ENCODE measurements around the gene SLC16A1. TPM values are rescaled to one million over a fixed set of nuclear protein-coding genes. Genes with fewer than 3 reads are reported as not detected.

SLC16A1 gene
- total RNA-seq, 1 experiment from 2014 or later: 116 TPM

DNA sequence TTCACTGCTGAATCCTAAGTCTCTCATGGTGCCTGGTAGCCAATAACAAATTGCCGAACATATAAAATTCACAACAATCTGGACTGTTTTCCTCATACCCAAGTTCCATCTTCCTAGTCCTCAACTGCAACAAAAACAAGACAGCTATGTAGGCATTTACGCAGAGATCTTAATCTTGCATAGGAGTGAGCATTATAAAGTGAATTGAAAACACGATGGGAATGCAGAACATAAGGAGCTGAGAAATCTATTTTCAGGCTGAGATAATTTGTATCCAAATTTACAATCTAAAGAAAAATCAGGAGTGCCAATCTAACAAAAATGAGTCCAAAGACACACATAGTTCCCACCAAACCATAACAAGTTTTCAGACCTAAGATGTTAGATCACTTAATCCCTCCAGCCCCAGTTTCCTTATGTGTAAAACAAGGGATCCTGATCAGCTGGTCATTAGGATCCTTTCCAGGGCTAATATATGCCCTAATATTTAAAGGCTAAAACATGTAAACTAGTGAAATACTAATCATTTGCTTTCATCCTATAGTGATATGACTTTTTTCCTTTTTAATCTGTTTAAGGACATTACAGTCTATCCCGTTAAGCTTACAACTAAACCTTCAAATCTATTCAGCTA is 1.9 kb downstream of the SLC16A1 start:
- H3K9me2 ChIP-seq (replicated peaks; ENCODE audit: low read length): no peaks in the 10 kb centered on the region
- BruUV-seq (replicated peaks): no TSS peak
- peaks cover 51% of the 10 kb centered on the region for H4K20me1 ChIP-seq (ENCODE audit: low read length)
- peak overlapping the region; percentile 82 for H3K4me3 ChIP-seq (ENCODE audit: low read length)
- intact Hi-C loops (cut with micrococcal nuclease): loop anchor here (2.0 kb wide), 2 partner anchors 19 to 47 kb away; no protein-coding TSS in a partner anchor
- H3K9me3 ChIP-seq (ENCODE audit: low read length): no peaks in the 10 kb centered on the region
- TF ChIP-seq EZH2 (IDR thresholded peaks at IDR 0.05; ENCODE audit: low read length, unreplicated experiment) (no peak), EZH2phosphoT487 (IDR thresholded peaks at IDR 0.05; ENCODE audit: borderline replicate concordance, low read length) (no peak)
- TF ChIP-seq, protein P1, sequence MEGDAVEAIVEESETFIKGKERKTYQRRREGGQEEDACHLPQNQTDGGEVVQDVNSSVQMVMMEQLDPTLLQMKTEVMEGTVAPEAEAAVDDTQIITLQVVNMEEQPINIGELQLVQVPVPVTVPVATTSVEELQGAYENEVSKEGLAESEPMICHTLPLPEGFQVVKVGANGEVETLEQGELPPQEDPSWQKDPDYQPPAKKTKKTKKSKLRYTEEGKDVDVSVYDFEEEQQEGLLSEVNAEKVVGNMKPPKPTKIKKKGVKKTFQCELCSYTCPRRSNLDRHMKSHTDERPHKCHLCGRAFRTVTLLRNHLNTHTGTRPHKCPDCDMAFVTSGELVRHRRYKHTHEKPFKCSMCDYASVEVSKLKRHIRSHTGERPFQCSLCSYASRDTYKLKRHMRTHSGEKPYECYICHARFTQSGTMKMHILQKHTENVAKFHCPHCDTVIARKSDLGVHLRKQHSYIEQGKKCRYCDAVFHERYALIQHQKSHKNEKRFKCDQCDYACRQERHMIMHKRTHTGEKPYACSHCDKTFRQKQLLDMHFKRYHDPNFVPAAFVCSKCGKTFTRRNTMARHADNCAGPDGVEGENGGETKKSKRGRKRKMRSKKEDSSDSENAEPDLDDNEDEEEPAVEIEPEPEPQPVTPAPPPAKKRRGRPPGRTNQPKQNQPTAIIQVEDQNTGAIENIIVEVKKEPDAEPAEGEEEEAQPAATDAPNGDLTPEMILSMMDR (conservative IDR thresholded peaks at IDR 0.05; ENCODE audit: low read depth, low read length): no peak
- ChIA-PET CTCF (interaction anchor here (0.6 to 0.8 kb wide), 2 partner anchors 52 to 89 kb away, joined by 3 to 7 read pairs; no protein-coding TSS in a partner anchor), POLR2A (ENCODE audit: unreplicated experiment) (interaction anchor here (0.5 to 0.6 kb wide), 2 partner anchors 17 to 88 kb away, joined by 3 to 4 read pairs; no protein-coding TSS in a partner anchor)
- H3K4me1 ChIP-seq (ENCODE audit: insufficient read depth, low read length): peaks cover 28% of the 10 kb centered on the region
- peaks cover 12% of the 10 kb centered on the region for H3K36me3 ChIP-seq (ENCODE audit: low read depth, low read length)
- no peak for DNase-seq
- H3K27me3 ChIP-seq (ENCODE audit: low read length): no peaks in the 10 kb centered on the region
- H3K4me2 ChIP-seq (ENCODE audit: low read length): peak overlapping the region; percentile 89
- H3K79me2 ChIP-seq (ENCODE audit: low read length): peaks cover 99% of the 10 kb centered on the region
- ATAC-seq: no peak
- H3K9ac ChIP-seq (ENCODE audit: low read length): peak overlapping the region; percentile 93
- no peak overlapping the region for H2AFZ ChIP-seq (ENCODE audit: low read length)
- no peaks in the 10 kb centered on the region for H3F3A ChIP-seq (ENCODE audit: low read length, unreplicated experiment)
- no peak overlapping the region for H3K27ac ChIP-seq (ENCODE audit: low read length)

DNA sequence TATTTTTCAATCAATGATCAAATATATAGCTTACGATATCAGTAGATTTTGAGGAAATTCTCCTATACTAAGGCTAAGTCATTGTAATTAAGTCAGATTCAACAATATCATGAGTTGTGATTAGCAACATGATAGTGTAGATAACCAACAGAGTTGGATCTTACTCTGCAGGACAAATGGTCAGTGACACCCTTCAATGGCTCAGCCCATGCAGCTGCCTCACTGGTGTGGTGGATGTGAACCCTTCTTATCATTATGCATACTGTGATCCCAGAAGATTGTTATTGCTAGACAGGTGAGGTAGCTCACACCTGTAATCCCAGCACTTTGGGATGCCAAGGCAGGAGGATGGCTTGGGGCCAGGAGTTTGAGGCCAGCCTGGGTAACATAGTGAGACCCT is 5.6 kb downstream of the SLC16A1 start:
- intact Hi-C loops (cut with micrococcal nuclease): no loop called here
- no peak overlapping the region for H2AFZ ChIP-seq (ENCODE audit: low read length)
- H3K9ac ChIP-seq (ENCODE audit: low read length): no peak overlapping the region
- H3F3A ChIP-seq (ENCODE audit: low read length, unreplicated experiment): no peaks in the 10 kb centered on the region
- no peaks in the 10 kb centered on the region for H3K27me3 ChIP-seq (ENCODE audit: low read length)
- H3K4me2 ChIP-seq (ENCODE audit: low read length): peak overlapping the region; percentile 8; the same call in 1 of the 2 replicates
- CTCF ChIA-PET: no interaction called here
- DNase-seq: no peak
- no peaks in the 10 kb centered on the region for H3K9me3 ChIP-seq (ENCODE audit: low read length)
- H3K36me3 ChIP-seq (ENCODE audit: low read depth, low read length): peaks cover 12% of the 10 kb centered on the region
- ATAC-seq: no peak
- peaks cover 25% of the 10 kb centered on the region for H3K4me1 ChIP-seq (ENCODE audit: insufficient read depth, low read length)
- POLR2A ChIA-PET (ENCODE audit: unreplicated experiment): interaction anchor here (0.6 kb wide), 1 partner anchor 79 kb away, joined by 3 read pairs; no protein-coding TSS in a partner anchor
- H3K79me2 ChIP-seq (ENCODE audit: low read length): peaks cover 100% of the 10 kb centered on the region
- no peak for TF ChIP-seq EZH2 (IDR thresholded peaks at IDR 0.05; ENCODE audit: low read length, unreplicated experiment)
- no peak for TF ChIP-seq EZH2phosphoT487 (IDR thresholded peaks at IDR 0.05; ENCODE audit: borderline replicate concordance, low read length)
- BruUV-seq (replicated peaks): no TSS peak
- peaks cover 51% of the 10 kb centered on the region for H4K20me1 ChIP-seq (ENCODE audit: low read length)
- no peak overlapping the region for H3K27ac ChIP-seq (ENCODE audit: low read length)
- no peak overlapping the region for H3K4me3 ChIP-seq (ENCODE audit: low read length)
- no peaks in the 10 kb centered on the region for H3K9me2 ChIP-seq (replicated peaks; ENCODE audit: low read length)

DNA sequence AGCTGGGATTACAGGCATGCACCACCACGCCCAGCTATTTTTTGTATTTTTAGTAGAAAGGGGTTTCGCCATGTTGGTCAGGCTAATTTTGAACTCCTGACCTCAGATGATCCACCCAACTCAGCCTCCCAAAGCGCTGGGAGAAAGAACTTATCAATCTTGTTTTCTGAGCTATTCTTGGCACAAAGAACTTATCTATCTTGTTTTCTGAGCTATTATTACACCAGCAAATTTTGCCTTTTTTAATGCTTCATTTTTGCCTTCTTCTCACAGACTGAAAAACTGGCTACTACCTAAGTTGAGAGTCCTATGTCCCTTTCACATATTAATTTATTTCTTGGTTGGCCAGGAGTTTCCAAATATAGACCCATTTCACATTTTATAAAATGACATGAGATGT is 9.3 kb downstream of the SLC16A1 start:
- POLR2A ChIA-PET (ENCODE audit: unreplicated experiment): no interaction called here
- no peak for DNase-seq
- peaks cover 30% of the 10 kb centered on the region for H4K20me1 ChIP-seq (ENCODE audit: low read length)
- H3K9me3 ChIP-seq (ENCODE audit: low read length): no peaks in the 10 kb centered on the region
- H3F3A ChIP-seq (ENCODE audit: low read length, unreplicated experiment): no peaks in the 10 kb centered on the region
- H3K27ac ChIP-seq (ENCODE audit: low read length): no peak overlapping the region
- peaks cover 6% of the 10 kb centered on the region; the same call in 1 of the 2 replicates for H3K4me1 ChIP-seq (ENCODE audit: insufficient read depth, low read length)
- peaks cover 99% of the 10 kb centered on the region for H3K79me2 ChIP-seq (ENCODE audit: low read length)
- intact Hi-C loops (cut with micrococcal nuclease): no loop called here
- BruUV-seq (replicated peaks): no TSS peak
- H3K27me3 ChIP-seq (ENCODE audit: low read length): no peaks in the 10 kb centered on the region
- H3K36me3 ChIP-seq (ENCODE audit: low read depth, low read length): peaks cover 10% of the 10 kb centered on the region
- no peak overlapping the region for H2AFZ ChIP-seq (ENCODE audit: low read length)
- H3K9ac ChIP-seq (ENCODE audit: low read length): no peak overlapping the region
- no peak overlapping the region for H3K4me3 ChIP-seq (ENCODE audit: low read length)
- CTCF ChIA-PET: no interaction called here
- TF ChIP-seq EZH2 (IDR thresholded peaks at IDR 0.05; ENCODE audit: low read length, unreplicated experiment): no peak
- TF ChIP-seq, protein P1 (conservative IDR thresholded peaks at IDR 0.05; ENCODE audit: low read depth, low read length): no peak
- TF ChIP-seq EZH2phosphoT487 (IDR thresholded peaks at IDR 0.05; ENCODE audit: borderline replicate concordance, low read length): no peak
- no peak for ATAC-seq
- no peaks in the 10 kb centered on the region for H3K9me2 ChIP-seq (replicated peaks; ENCODE audit: low read length)
- no peak overlapping the region for H3K4me2 ChIP-seq (ENCODE audit: low read length)
